ENCODE measurements around the gene CPA5. TPM values are rescaled to one million over a fixed set of nuclear protein-coding genes. Genes with fewer than 3 reads are reported as not detected.

CPA5 gene
- total and polyA plus RNA-seq, 2 of the 8 experiments (the other 6 are each of a cell fraction or from before 2014, with no cell fraction given), result 0.12 TPM; not detected in 1

DNA sequence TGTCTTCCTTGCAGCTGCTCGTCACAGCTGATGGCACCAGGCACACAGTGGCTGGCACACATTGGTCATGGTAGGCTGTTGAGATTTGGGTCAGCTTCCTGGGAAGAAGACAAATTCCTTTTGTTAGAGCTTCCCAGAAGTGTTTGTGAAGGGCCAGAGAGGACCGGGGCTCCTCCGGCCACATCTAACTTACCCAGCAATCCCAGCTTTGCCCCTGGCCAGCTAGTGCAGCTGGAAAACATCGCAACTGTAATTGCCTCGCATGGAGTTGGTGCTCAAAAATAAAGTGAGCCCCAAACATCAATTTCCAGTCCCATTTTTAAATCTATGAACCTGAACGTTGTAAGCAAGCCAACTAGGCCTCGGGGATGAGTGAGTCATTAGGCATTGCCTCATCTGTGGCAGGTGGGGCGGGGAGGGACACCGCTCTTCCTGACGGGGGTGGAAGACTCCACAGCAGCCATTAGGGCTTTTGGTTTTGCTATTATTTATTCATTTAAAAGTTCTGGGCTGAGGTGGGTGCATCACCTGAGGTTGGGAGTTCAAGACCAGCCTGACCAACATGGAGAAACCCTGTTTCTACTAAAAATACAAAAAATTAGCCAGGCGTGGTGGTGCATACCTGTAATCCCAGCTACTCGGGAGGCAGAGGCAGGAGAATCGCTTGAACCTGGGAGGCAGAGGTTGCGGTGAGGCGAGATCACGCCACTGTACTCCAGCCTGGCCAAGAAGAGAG lies 12.4 kb downstream of the CPA5 start:
- no peak for DNase-seq (ENCODE audit: low read depth in 1 of 2, low spot score in 2 of 2)
- Histone ChIP-seq H3K18ac (ENCODE audit: extremely low read depth, low read length) (peak overlapping the region; percentile 39; the same call in 1 of the 2 replicates), H3K4ac (replicated peaks; ENCODE audit: insufficient read length, low read depth, low read length) (no peak overlapping the region), H3K4me3 (ENCODE audit: extremely low read depth in 1 of 4, insufficient read depth in 2 of 4, low read depth in 3 of 4, low read length in 4 of 4) (no peak overlapping the region), H2AK5ac (ENCODE audit: low read depth, low read length) (no peak overlapping the region), H3K79me1 (ENCODE audit: low read depth, low read length) (no peaks in the 10 kb centered on the region), H2BK120ac (replicated peaks; ENCODE audit: low read depth, low read length) (no peak overlapping the region), H2AFZ (ENCODE audit: low read length) (peak overlapping the region; percentile 98), H2BK5ac (ENCODE audit: low read depth, low read length) (peak overlapping the region; percentile 69; the same call in 1 of the 2 replicates), H3K56ac (replicated peaks; ENCODE audit: insufficient read length, low read depth, low read length) (no peak overlapping the region), H4K5ac (ENCODE audit: insufficient read length, low read depth, low read length) (no peak overlapping the region), H3K23me2 (ENCODE audit: low read depth, low read length) (no peaks in the 10 kb centered on the region), H2BK12ac (ENCODE audit: low read depth, low read length) (peak overlapping the region; percentile 94; the same call in 1 of the 2 replicates), H3K14ac (ENCODE audit: insufficient read length) (no peak overlapping the region), H3K27ac (ENCODE audit: low read depth, low read length) (0 out of 2 replicates have a peak overlapping the region, but pooled peaks have one; percentile 23), H3K27me3 (replicated peaks in 1 of 4; ENCODE audit: control insufficient read depth in 3 of 4, extremely low read depth in 1 of 4, insufficient read depth in 3 of 4, low read length in 3 of 4) (no peaks in the 10 kb centered on the region), H3K4me1 (replicated peaks in 1 of 4; ENCODE audit: control insufficient read depth in 3 of 4, insufficient read depth in 4 of 4, low read length in 3 of 4) (peaks cover 5 to 14% (median 12%) of the 10 kb centered on the region in 4 experiments), H3K79me2 (ENCODE audit: control insufficient read depth in 1 of 2, insufficient read depth in 2 of 2, low read length in 2 of 2) (no peaks in the 10 kb centered on the region), H3K9me3 (ENCODE audit: insufficient read depth in 2 of 2, low read depth in 1 of 2, low read length in 1 of 2) (0 out of 4 replicates have a peak, but pooled peaks cover 0 to 6% of the 10 kb centered on the region in 2 experiments), H4K91ac (replicated peaks; ENCODE audit: insufficient read length, low read length) (peak overlapping the region; percentile 87), H2BK20ac (ENCODE audit: low read length) (peak overlapping the region; percentile 87; the same call in 1 of the 2 replicates), H3K9ac (replicated peaks in 1 of 4; ENCODE audit: extremely low read depth in 1 of 4, low read depth in 3 of 4, low read length in 3 of 4) (peak overlapping the region in 1 of 4 experiments; percentile 20; a peak in 2 of 7 replicates), H3K4me2 (ENCODE audit: insufficient read depth in 1 of 2, low read depth in 2 of 2, low read length in 2 of 2) (0 out of 4 replicates have a peak overlapping the region, but pooled peaks of 1 of the 2 experiments have one; percentile 9), H4K20me1 (replicated peaks in 1 of 2; ENCODE audit: control insufficient read depth in 1 of 2, insufficient read depth in 2 of 2, low read length in 2 of 2) (no peaks in the 10 kb centered on the region), H2BK15ac (ENCODE audit: low read length) (peak overlapping the region; percentile 51; the same call in 1 of the 2 replicates), H3K23ac (ENCODE audit: insufficient read length) (no peak overlapping the region), H3K36me3 (ENCODE audit: control insufficient read depth in 2 of 4, insufficient read depth in 4 of 4, low read length in 3 of 4) (no peaks in the 10 kb centered on the region), H4K8ac (ENCODE audit: extremely low read depth, insufficient read depth, low read length) (no peak overlapping the region)
- WGBS, 2 experiments (ENCODE audit: extremely low coverage in 1 of 2, insufficient coverage in 1 of 2, insufficient read length in 1 of 2, insufficient replicate concordance in 2 of 2, low coverage in 1 of 2, low lambda C conversion rate in 2 of 2, missing lambda C conversion rate in 1 of 2), result 90% methylated on average over 16 of the region's 16 CpGs; no CpG with 5 or more reads in 1 of the 2 experiments
- FAIRE-seq, result no peak
- ChIA-PET POLR2A (ENCODE audit: partially characterized antibody) (interaction anchor here (1.0 kb wide), 1 partner anchor 12 kb away, joined by 3 read pairs; the partner anchor contains the start of gene CPA5), CTCF (ENCODE audit: partially characterized antibody) (interaction anchor here (0.6 to 1.4 kb wide), 6 partner anchors 9 to 79 kb away, joined by 3 to 4 read pairs (median 4); no protein-coding TSS in a partner anchor)
- TF ChIP-seq EGR1 (IDR thresholded peaks at IDR 0.05; ENCODE audit: borderline replicate concordance, low read depth, low read length) (no peak), RXRA (IDR thresholded peaks at IDR 0.05; ENCODE audit: insufficient read depth, low read depth, low read length) (no peak), POU5F1 (IDR thresholded peaks at IDR 0.05; ENCODE audit: low read depth, low read length) (no peak), BRCA1 (IDR thresholded peaks at IDR 0.05; ENCODE audit: low read depth, low read length) (no peak), ASH2L (IDR thresholded peaks at IDR 0.05; ENCODE audit: low read length) (no peak), SIN3A (conservative IDR thresholded peaks at IDR 0.05 in 1 of 2, IDR thresholded peaks at IDR 0.05 in 1 of 2; ENCODE audit: low read depth in 1 of 2, low read length in 2 of 2) (no peak)
- TF ChIP-seq, protein P1, sequence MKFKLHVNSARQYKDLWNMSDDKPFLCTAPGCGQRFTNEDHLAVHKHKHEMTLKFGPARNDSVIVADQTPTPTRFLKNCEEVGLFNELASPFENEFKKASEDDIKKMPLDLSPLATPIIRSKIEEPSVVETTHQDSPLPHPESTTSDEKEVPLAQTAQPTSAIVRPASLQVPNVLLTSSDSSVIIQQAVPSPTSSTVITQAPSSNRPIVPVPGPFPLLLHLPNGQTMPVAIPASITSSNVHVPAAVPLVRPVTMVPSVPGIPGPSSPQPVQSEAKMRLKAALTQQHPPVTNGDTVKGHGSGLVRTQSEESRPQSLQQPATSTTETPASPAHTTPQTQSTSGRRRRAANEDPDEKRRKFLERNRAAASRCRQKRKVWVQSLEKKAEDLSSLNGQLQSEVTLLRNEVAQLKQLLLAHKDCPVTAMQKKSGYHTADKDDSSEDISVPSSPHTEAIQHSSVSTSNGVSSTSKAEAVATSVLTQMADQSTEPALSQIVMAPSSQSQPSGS (IDR thresholded peaks at IDR 0.05; ENCODE audit: low read length), result no peak
- TF ChIP-seq, protein P2, sequence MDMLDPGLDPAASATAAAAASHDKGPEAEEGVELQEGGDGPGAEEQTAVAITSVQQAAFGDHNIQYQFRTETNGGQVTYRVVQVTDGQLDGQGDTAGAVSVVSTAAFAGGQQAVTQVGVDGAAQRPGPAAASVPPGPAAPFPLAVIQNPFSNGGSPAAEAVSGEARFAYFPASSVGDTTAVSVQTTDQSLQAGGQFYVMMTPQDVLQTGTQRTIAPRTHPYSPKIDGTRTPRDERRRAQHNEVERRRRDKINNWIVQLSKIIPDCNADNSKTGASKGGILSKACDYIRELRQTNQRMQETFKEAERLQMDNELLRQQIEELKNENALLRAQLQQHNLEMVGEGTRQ (IDR thresholded peaks at IDR 0.05; ENCODE audit: low read length), result no peak

All from H1 (cell line).